NCI-H2227 treated with DMSO at 0.1 percent for 48 hours (cell line): Measurements from ENCODE around the gene SLC12A2.

ENCODE experiments used
- DNase-seq: peaks from one replicate; lab custom pipeline; 2025; lab: John Stamatoyannopoulos, UW

Gene SLC12A2

GRCh38 chr5:128228008-128228407, 144.4 kb downstream of the SLC12A2 start:
- DNase-seq = no peak

DNA sequence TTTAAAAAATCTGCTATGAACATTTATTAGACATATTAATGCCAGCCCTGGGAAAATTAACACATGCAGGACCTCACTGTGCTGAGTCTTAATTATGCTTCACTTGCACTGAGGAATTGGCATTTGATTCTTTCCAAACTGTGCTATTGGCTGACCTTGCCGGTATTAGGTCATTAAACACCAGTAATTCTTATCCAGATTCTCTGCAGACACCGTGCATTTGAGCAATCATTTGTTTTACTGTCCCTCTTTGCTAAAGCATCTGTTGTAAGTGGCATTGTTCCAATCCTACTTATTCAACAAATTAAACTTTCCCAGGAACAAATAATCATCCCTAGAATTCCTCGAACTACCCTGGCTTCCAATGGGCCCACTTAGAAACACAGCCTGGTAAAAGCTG, 145.0 kb downstream of the SLC12A2 start:
- DNase-seq = no peak

GRCh38 chr5:128234928-128235641, 151.5 kb downstream of the SLC12A2 start:
- no peak for DNase-seq

- no peak for DNase-seq
Observed at GRCh38 chr5:128236334-128236733, 152.8 kb downstream of the SLC12A2 start.

DNA sequence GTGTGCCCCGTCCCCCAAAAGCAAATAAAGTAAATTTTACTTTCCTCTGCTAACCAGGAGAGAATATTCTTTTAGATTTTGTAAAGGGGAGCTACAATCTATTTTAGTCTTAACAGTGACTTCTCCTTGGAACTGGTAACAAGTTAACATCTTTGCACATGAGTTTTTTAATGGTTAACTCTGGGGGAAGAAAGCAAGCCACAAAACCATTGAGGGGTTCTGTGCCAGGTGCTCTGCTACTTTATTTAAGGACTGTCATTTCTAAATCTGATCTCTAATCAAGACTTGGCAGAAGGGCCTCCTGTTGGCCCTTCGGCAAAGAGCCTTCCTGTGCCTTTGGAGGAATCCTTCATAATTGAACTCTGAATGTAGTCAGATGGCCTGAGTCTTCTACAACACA, 153.4 kb downstream of the SLC12A2 start:
- DNase-seq = no peak

DNA sequence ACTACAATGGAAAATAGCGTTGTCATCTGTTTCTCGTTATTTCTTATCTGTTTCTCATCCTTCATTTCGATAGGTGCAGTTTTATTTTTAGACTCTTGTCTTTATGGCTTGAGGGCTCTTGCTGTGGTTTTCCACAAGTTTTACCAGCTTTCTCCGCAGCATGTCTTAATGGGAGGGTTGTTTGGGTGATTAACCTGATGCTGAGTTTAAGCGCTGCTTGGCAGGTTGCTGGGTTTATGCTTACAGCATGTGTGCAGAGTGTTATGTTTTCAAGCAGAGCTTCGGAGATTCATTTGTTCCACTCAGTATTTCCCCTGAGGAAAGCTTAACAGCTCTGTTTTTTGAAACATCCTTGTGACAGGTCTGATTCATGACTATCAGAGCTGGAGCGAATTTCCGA, 154.0 kb downstream of the SLC12A2 start:
- DNase-seq = no peak
